RWPE2 (cell line): ENCODE results near the gene BRSK2.

Experiments
- ATAC-seq: fragments of 200-7000 bp; cut with Tn5 transposase; 3 replicates; pipeline ENCODE4 v1.9.1; 2021; ENCODE audit warnings: low read depth
- DNase-seq: peaks from one replicate; pipeline ENCODE4 v3.0.0-alpha.2; 2020; ENCODE audit warnings: low spot score
- H3K27ac ChIP-seq: fragments of 450-650 bp; 2 replicates; pipeline ENCODE4 v1.5.1; 2017; ENCODE audit warnings: mild to moderate bottlenecking; ENCODE audit not compliant: poor library complexity, severe bottlenecking
- H3K27me3 ChIP-seq: fragments of 250-450 bp; sonication (Bioruptor Pico); 2 replicates; pipeline ENCODE4 v1.5.1; 2021; ENCODE audit warnings: mild to moderate bottlenecking, moderate library complexity; ENCODE audit not compliant: insufficient read depth, poor library complexity, severe bottlenecking
- H3K36me3 ChIP-seq: fragments of 250-450 bp; sonication (Bioruptor Pico); 2 replicates; pipeline ENCODE4 v1.5.1; 2020; ENCODE audit warnings: low read depth, mild to moderate bottlenecking, moderate library complexity
- H3K4me1 ChIP-seq: fragments of 250-450 bp; sonication (Bioruptor Pico); 2 replicates; pipeline ENCODE4 v1.5.1; 2021; ENCODE audit warnings: mild to moderate bottlenecking, moderate library complexity; ENCODE audit not compliant: insufficient read depth, poor library complexity, severe bottlenecking
- H3K4me3 ChIP-seq: fragments of 250-450 bp; sonication (Bioruptor Pico); 2 replicates; pipeline ENCODE4 v1.5.1; 2021; ENCODE audit warnings: mild to moderate bottlenecking, moderate library complexity; ENCODE audit not compliant: severe bottlenecking
- H3K9me3 ChIP-seq: fragments of 250-450 bp; sonication (Bioruptor Pico); 2 replicates; pipeline ENCODE4 v1.5.1; 2021; ENCODE audit warnings: mild to moderate bottlenecking, moderate library complexity; ENCODE audit not compliant: severe bottlenecking
- TF ChIP-seq, protein P1 (sequence below): fragments of 450-650 bp; IDR thresholded peaks from one replicate; pipeline ENCODE4 v1.5.1; 2017; ENCODE audit warnings: mild to moderate bottlenecking, moderate library complexity; ENCODE audit not compliant: poor library complexity, severe bottlenecking

BRSK2 gene

DNA sequence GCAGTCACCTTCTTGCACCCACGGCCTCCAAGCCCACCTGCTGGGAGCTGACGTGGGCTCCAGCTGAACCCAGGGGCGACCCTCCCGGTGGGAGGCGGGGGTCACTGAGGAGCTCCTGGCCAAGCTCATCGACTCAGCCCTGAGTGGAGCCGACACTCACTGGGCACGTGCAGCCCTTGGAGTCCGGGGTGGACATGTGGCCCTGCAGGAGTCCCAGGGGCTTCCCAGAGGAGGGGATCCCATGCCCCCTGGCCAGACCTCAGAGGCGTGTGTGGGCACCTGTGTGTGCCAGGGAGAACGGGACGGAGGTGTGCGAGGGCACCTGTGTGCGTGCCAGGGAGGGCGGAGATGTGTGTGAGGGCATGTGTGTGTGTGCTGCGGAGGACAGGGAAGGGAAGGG lies 20.8 kb upstream of the BRSK2 start:
- DNase-seq (no peak), ATAC-seq (no peak)
- H3K4me1 ChIP-seq = no peaks in the 10 kb centered on the region
- no peak overlapping the region for H3K27ac ChIP-seq
- no peaks in the 10 kb centered on the region for H3K9me3 ChIP-seq
- H3K27me3 ChIP-seq = no peaks in the 10 kb centered on the region
- H3K4me3 ChIP-seq = no peak overlapping the region
- TF ChIP-seq, protein P1, sequence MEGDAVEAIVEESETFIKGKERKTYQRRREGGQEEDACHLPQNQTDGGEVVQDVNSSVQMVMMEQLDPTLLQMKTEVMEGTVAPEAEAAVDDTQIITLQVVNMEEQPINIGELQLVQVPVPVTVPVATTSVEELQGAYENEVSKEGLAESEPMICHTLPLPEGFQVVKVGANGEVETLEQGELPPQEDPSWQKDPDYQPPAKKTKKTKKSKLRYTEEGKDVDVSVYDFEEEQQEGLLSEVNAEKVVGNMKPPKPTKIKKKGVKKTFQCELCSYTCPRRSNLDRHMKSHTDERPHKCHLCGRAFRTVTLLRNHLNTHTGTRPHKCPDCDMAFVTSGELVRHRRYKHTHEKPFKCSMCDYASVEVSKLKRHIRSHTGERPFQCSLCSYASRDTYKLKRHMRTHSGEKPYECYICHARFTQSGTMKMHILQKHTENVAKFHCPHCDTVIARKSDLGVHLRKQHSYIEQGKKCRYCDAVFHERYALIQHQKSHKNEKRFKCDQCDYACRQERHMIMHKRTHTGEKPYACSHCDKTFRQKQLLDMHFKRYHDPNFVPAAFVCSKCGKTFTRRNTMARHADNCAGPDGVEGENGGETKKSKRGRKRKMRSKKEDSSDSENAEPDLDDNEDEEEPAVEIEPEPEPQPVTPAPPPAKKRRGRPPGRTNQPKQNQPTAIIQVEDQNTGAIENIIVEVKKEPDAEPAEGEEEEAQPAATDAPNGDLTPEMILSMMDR = no peak
- H3K36me3 ChIP-seq = no peaks in the 10 kb centered on the region

DNA sequence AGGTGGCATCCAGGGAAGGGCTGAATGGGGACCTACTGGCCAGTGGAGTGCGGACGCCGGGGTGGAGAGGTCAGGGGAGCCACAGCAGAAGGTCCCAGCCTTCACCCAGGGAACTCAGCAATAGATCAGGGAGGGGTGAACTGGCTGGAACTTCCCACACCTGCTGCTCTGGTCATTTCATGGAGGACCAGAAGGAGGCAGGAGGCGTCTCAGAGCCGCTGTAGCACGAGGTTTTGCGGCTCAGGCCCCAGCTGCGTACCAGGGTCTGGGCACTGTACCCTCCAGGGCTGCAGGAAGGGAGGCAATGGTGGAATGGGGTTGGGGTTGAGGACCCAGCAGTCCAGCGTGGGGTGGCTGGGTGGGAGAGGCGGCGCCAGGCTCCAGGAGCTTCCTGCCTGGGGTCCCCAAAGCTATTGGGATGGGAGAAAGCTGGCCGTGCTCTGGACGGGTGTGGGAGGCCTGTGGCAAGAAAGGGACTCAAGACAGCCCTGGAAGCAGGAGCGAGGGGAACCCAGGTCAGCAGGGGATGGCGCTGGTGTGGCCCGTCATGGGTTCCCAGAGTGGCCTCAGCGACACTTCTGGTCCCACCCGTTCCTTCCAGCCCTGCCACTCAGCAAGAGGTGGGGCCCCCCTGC lies 20.2 kb upstream of the BRSK2 start:
- H3K27me3 ChIP-seq = no peaks in the 10 kb centered on the region
- no peak overlapping the region for H3K27ac ChIP-seq
- ATAC-seq (no peak), DNase-seq (no peak)
- H3K36me3 ChIP-seq = no peaks in the 10 kb centered on the region
- H3K4me1 ChIP-seq = no peaks in the 10 kb centered on the region
- H3K4me3 ChIP-seq = no peak overlapping the region
- H3K9me3 ChIP-seq = no peaks in the 10 kb centered on the region
- TF ChIP-seq, protein P1 = no peak

DNA sequence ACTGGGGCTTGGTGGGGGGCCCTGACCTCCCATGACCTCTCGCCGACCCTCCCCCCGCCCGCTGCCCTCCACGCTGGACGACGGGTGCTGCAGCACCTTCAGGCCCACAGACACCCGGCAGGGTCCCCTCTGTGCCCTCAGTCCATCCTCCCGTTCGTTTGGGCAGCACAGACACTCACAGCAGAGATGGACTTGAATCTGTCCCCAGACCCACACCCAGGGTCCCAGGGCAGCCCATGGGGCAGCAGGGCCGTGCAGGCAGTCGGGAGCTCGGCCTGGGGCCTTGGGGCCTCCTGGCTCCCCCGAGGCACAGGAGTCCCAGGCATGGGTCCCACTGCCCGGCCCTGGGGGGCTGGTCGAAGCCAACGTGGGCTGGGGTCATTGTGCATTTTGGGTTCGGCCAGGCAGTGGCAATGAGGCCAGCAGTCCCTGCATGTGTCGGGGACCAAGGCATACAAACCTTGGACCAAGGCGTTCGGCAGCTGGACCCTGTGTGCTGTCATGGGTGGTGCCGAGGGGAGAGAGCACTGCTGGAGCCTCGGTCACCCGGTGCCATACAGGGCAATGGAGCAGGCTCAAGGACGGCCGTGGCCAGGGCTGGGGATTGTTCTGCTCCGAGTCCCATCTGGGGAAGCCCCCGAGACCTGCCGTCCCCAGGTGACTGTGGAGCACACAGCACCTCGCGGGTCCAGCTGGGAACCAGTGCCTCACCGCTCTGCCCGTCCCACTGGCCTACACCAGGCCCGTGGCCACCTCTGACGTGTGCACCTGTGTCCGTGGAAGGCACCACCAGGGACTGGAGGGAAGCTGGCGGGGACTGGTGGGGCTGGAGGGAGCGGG lies 19.3 kb upstream of the BRSK2 start:
- no peak for ATAC-seq
- DNase-seq = no peak
- H3K4me1 ChIP-seq = no peaks in the 10 kb centered on the region
- no peak overlapping the region for H3K27ac ChIP-seq
- TF ChIP-seq, protein P1 = no peak
- H3K36me3 ChIP-seq = no peaks in the 10 kb centered on the region
- no peak overlapping the region for H3K4me3 ChIP-seq
- H3K27me3 ChIP-seq = no peaks in the 10 kb centered on the region
- H3K9me3 ChIP-seq = no peaks in the 10 kb centered on the region

DNA sequence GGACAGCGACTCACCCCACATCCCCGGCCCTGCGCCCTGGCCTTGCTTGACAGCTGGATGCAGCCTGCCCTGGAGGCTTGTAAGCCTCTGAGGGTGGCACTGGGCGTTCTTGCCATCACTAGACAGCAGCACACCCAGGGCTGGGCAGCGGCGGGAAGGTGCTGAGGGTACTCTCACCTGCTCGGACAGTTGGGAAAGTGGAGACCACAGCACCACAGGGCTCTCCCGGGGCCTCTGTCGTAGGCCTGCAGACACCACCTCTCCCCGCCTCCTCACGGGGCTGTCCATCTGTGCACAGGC lies 18.8 kb upstream of the BRSK2 start:
- DNase-seq (no peak), ATAC-seq (no peak)
- H3K36me3 ChIP-seq = no peaks in the 10 kb centered on the region
- H3K27ac ChIP-seq = no peak overlapping the region
- H3K4me1 ChIP-seq = no peaks in the 10 kb centered on the region
- TF ChIP-seq, protein P1 = no peak
- H3K9me3 ChIP-seq = no peaks in the 10 kb centered on the region
- H3K27me3 ChIP-seq = no peaks in the 10 kb centered on the region
- H3K4me3 ChIP-seq = no peak overlapping the region

DNA sequence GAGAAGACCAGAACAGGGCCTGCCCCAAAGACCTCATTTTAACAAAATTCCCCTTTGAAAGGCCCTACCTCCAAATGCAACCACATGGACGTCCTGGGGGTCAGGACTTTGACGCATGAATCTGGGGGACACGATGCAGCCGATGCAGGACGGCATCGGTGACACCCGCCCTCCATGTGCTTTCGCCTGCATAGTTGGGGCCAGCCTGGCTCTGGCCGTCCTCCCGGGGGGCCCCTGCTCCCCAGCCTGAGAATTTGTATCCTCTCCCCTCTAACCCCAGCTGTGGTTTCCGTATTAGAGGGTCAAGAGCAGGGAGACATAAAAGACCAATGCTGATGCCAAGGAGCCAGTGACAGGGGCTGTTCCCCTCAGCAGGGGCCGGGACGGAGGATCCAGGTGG lies 18.4 kb upstream of the BRSK2 start:
- H3K27me3 ChIP-seq = no peaks in the 10 kb centered on the region
- no peaks in the 10 kb centered on the region for H3K4me1 ChIP-seq
- no peak overlapping the region for H3K27ac ChIP-seq
- H3K9me3 ChIP-seq = no peaks in the 10 kb centered on the region
- ATAC-seq = no peak
- H3K4me3 ChIP-seq = no peak overlapping the region
- TF ChIP-seq, protein P1 = no peak
- H3K36me3 ChIP-seq = no peaks in the 10 kb centered on the region
- DNase-seq = no peak
